HG03175 (cell line): ENCODE data around the gene C11orf91.

ENCODE experiments used
- ATAC-seq: cut with Tn5 transposase; IDR thresholded peaks from one replicate; pipeline ENCODE4 v1.9.1; 2021; ENCODE audit warnings: mild to moderate bottlenecking, moderate library complexity; ENCODE audit not compliant: unreplicated experiment

C11orf91 gene

DNA sequence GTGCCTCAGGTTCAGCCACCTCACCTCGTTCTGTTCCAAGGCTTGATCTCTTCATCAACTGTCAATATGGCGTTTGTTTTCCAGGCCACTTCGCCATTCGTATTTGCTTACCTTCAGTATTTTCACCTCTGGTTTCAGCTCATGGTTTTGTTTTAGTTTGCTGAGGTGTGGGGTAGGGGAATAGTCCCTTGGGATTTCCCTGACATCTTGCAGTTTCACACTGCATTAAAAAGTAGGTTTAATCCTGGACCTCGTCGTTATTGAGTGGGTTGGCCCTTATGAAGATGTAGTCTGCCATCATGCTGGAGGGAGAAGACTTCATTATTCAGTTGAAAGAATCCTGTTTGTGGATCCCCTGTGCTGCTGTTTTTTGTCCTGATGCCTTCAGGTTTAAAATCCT lies 46.0 kb downstream of the C11orf91 start:
- no peak for ATAC-seq

DNA sequence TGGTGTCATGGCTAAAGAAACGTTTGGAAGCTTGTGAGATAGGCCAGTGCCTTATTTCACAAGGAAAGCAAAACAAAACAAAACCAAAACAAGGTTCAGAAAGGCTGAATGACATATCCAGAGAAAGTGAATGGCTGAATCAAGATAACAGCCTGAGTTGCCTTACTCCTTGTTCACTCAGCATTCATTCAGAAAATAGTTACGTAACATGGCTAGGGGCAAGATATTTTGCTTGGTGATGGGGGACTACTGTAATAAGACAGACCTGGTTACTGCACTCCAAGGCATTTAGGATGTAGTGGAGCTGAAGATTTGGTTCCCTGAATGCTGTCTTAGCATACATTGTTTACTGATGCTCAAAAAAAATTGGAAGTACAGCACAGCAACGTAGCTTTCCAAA lies 47.7 kb downstream of the C11orf91 start:
- no peak for ATAC-seq

DNA sequence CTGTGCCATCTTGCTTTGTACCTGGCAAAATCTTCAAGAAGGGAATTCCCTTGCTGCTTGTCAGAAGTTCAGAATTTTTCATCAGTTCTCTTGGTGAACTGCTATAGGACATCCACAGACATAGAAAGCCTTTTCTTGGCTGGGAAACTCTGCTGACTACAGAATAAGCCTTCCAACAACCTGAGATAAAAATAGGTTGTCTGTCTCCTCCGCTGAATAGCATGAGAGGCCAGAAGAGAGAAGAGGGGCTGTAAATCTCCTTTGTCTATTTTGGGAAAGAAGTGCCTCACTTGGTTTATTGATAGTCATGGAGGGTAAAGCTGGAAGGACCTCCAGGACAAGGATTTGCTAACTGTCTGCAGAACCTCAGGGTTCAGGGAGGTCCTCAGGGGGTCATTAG lies 48.2 kb downstream of the C11orf91 start:
- no peak for ATAC-seq

DNA sequence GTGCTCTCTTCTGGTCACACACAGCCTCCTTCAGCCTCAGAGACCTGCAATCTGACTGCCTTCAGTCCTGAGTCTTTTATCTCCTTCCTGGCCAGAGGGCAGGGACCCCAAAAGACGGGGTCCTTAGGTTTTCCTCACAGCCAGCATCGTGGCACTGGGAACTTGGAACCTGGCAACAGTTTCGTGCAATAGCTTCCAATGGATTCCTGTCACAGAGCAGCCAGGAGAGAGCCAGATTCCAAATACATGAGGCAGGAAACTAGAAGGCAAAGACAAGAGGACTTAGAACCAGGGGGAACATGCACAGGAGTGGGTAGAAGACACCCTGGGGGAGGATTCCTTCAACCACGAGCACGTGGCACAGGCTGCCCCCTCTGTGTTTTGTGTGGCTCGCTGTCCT lies 48.6 kb downstream of the C11orf91 start:
- no peak for ATAC-seq

DNA sequence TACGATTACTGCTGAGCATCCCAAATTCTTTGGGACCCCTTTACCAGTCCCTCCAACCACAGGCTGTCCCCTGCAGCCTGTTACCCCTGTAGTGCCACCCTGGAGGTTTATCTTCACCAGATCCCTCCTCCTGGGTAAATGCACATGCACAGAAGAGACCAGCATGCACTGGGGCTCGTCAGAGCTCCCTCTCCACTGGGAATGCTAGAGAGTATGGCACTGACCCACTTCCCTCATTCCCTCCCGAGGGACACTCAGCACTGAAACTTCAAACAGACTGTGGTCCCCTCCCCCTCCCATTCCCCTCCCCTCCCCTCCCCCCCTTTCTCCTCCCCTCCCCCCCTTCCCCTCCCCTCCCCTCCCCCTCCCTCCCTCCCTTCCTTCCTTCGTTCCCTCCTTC lies 49.1 kb downstream of the C11orf91 start:
- ATAC-seq: no peak

DNA sequence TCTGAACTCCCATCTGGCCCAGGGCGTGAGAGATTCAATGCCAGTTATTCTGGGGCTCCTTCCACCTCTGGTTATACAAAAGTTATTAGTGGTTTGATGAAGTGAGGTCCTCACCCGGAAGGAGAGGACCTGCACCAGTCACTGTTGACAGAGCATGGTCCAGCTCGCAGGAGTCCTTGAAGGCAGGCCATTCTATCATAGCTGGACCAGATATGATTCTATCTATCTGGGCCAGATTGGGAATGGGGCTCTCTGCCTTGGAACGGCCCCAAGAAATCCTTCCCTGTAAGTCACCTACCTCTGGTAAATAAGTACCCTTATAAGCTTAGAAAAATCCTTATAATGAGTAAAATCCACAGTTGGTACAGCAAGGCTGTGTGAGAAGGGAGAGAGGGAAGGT lies 50.7 kb downstream of the C11orf91 start:
- ATAC-seq: no peak
